Mesendoderm (in vitro differentiated cells): ENCODE measurements around the gene THOP1. TPM values are rescaled to one million over a fixed set of nuclear protein-coding genes. Genes with fewer than 3 reads are reported as not detected.

ENCODE experiments used
- DNase-seq: peaks from one replicate; pipeline ENCODE4 v3.0.0; 2013
- H2AK5ac ChIP-seq: 2 replicates; pipeline ENCODE4 v1.6.1; 2013; ENCODE audit warnings: low read length, inconsistent platforms
- H2BK120ac ChIP-seq: 2 replicates; pipeline ENCODE4 v1.6.1; 2013; ENCODE audit warnings: low read depth, mild to moderate bottlenecking, low read length, moderate library complexity, mixed read lengths
- H2BK15ac ChIP-seq: replicated peaks from 2 replicates; pipeline ENCODE4 v1.6.1; 2013; ENCODE audit warnings: low read depth, mild to moderate bottlenecking, moderate library complexity
- H2BK5ac ChIP-seq: 2 replicates; pipeline ENCODE4 v1.6.1; 2013; ENCODE audit warnings: low read length, inconsistent platforms
- H3K18ac ChIP-seq: 2 replicates; pipeline ENCODE4 v1.6.1; 2013; ENCODE audit warnings: mild to moderate bottlenecking, low read length, mixed read lengths
- H3K23ac ChIP-seq: one replicate; pipeline ENCODE4 v1.6.1; 2013; ENCODE audit warnings: low read length
- H3K27ac ChIP-seq: 2 replicates; pipeline ENCODE4 v1.5.1; 2013; ENCODE audit warnings: low read depth, mild to moderate bottlenecking, inconsistent platforms, low read length, moderate library complexity
- H3K27me3 ChIP-seq: 2 replicates; pipeline ENCODE4 v1.6.1; 2013; ENCODE audit warnings: low read length, control low read depth, mild to moderate bottlenecking, inconsistent platforms; ENCODE audit not compliant: insufficient read depth, poor library complexity
- H3K36me3 ChIP-seq: 2 replicates; pipeline ENCODE4 v1.6.1; 2013; ENCODE audit warnings: low read length, inconsistent platforms; ENCODE audit not compliant: control insufficient read depth, insufficient read depth
- H3K4ac ChIP-seq: one replicate; pipeline ENCODE4 v1.6.1; 2013; ENCODE audit warnings: low read depth, mild to moderate bottlenecking, low read length, moderate library complexity
- H3K4me1 ChIP-seq: 2 replicates; pipeline ENCODE4 v1.6.1; 2013; ENCODE audit warnings: low read depth, low read length, inconsistent platforms; ENCODE audit not compliant: control insufficient read depth
- H3K4me2 ChIP-seq: 2 replicates; pipeline ENCODE4 v1.6.1; 2013; ENCODE audit warnings: low read length
- H3K4me3 ChIP-seq: 2 replicates; pipeline ENCODE4 v1.5.1; 2013; ENCODE audit warnings: mild to moderate bottlenecking, low read length
- H3K56ac ChIP-seq: one replicate; pipeline ENCODE4 v1.6.1; 2013; ENCODE audit warnings: low read length
- H3K79me1 ChIP-seq: 2 replicates; pipeline ENCODE4 v1.6.1; 2013; ENCODE audit warnings: low read length, inconsistent platforms
- H3K79me2 ChIP-seq: 2 replicates; pipeline ENCODE4 v1.6.1; 2013; ENCODE audit warnings: mild to moderate bottlenecking, low read length; ENCODE audit not compliant: control insufficient read depth, insufficient read depth
- H3K9ac ChIP-seq: 2 replicates; pipeline ENCODE4 v1.6.1; 2013; ENCODE audit warnings: low read length, inconsistent platforms
- H4K5ac ChIP-seq: one replicate; pipeline ENCODE4 v1.6.1; 2013; ENCODE audit warnings: low read length
- H4K8ac ChIP-seq: one replicate; pipeline ENCODE4 v1.6.1; 2013; ENCODE audit warnings: low read depth, mild to moderate bottlenecking, control low read depth, low read length, moderate library complexity
- WGBS: extraction: QIAGEN DNeasy Blood & Tissue Kit; methylation state at CpG from one replicate; pipeline ENCODE4 v1.1.7; 2013; ENCODE audit warnings: low lambda C conversion rate, missing lambda C conversion rate; ENCODE audit not compliant: insufficient coverage; ENCODE audit errors: extremely low coverage; 5-methylcytosine and 5-hydroxymethylcytosine counted together
- polyA plus RNA-seq, 2 experiments: library from polyadenylated mRNA; stranded (reverse); fragments of 200-250 nt; gene quantifications; one replicate each; pipeline ENCODE4 v1.2.3, GENCODE V29; 2013

The THOP1 gene
- 82.0 TPM for polyA plus RNA-seq (2013, experiment 1 of 2)
- polyA plus RNA-seq (2013, experiment 2 of 2): 80.2 TPM

GRCh38 chr19:2785244-2785997 lies at the start of gene THOP1:
TSS of gene THOP1 (plus strand) at chr19:2785503. CDS start at chr19:2785663, 160 bp downstream.
- peak within 1 kb of the TSS; percentile 76 for H3K4me3 ChIP-seq
- H3K36me3 ChIP-seq: peaks cover under 1% of the 10 kb centered on the region
- H3K18ac ChIP-seq: peak within 1 kb of the TSS; percentile 35
- no peak within 1 kb of the TSS for H2AK5ac ChIP-seq
- no peak within 1 kb of the TSS for H2BK5ac ChIP-seq
- H2BK15ac ChIP-seq: no peak within 1 kb of the TSS
- H2BK120ac ChIP-seq: no peak within 1 kb of the TSS
- H3K79me1 ChIP-seq: peaks cover 14% of the 10 kb centered on the region
- peak within 1 kb of the TSS; percentile 73 for H3K4ac ChIP-seq
- no peaks in the 10 kb centered on the region for H3K27me3 ChIP-seq
- peaks cover 2% of the 10 kb centered on the region for H3K4me1 ChIP-seq
- no peak within 1 kb of the TSS for H4K5ac ChIP-seq
- no CpG with 5 or more reads among the region's 78 CpGs for WGBS
- H3K79me2 ChIP-seq: peaks cover 55% of the 10 kb centered on the region
- H3K23ac ChIP-seq: peak within 1 kb of the TSS; percentile 57
- DNase-seq: peak; percentile 99
- H3K4me2 ChIP-seq: peak within 1 kb of the TSS; percentile 96
- peak within 1 kb of the TSS; percentile 96 for H3K9ac ChIP-seq
- no peak within 1 kb of the TSS for H3K27ac ChIP-seq
- no peak within 1 kb of the TSS for H4K8ac ChIP-seq
- peak within 1 kb of the TSS; percentile 92 for H3K56ac ChIP-seq

- H4K8ac ChIP-seq: no peak overlapping the region
- H3K4me1 ChIP-seq: no peaks in the 10 kb centered on the region
- no peak overlapping the region for H3K18ac ChIP-seq
- no peak overlapping the region for H2BK15ac ChIP-seq
- no peak overlapping the region for H3K27ac ChIP-seq
- H3K27me3 ChIP-seq: no peaks in the 10 kb centered on the region
- H4K5ac ChIP-seq: no peak overlapping the region
- no peak overlapping the region for H3K9ac ChIP-seq
- DNase-seq: no peak
- H3K56ac ChIP-seq: no peak overlapping the region
- no peak overlapping the region for H3K23ac ChIP-seq
- H3K4me3 ChIP-seq: no peak overlapping the region
- no peak overlapping the region for H2BK5ac ChIP-seq
- H3K79me2 ChIP-seq: no peaks in the 10 kb centered on the region
- WGBS: no CpG with 5 or more reads among the region's 15 CpGs
- no peak overlapping the region for H2AK5ac ChIP-seq
- H3K36me3 ChIP-seq: peaks cover 2% of the 10 kb centered on the region
- no peak overlapping the region for H3K4ac ChIP-seq
- no peak overlapping the region for H3K4me2 ChIP-seq
- H3K79me1 ChIP-seq: peaks cover 2% of the 10 kb centered on the region
- no peak overlapping the region for H2BK120ac ChIP-seq
Observed at GRCh38 chr19:2736550-2737190, 48.6 kb upstream of the THOP1 start.

- Histone ChIP-seq H3K9ac (peak within 1 kb of the TSS; percentile 75), H3K4me1 (no peaks in the 10 kb centered on the region), H3K56ac (peak within 1 kb of the TSS; percentile 87), H3K36me3 (peaks cover 2% of the 10 kb centered on the region), H3K18ac (peak within 1 kb of the TSS; percentile 76), H3K27me3 (peaks cover 2% of the 10 kb centered on the region), H2BK120ac (no peak within 1 kb of the TSS), H2AK5ac (no peak within 1 kb of the TSS), H2BK5ac (no peak within 1 kb of the TSS), H3K27ac (no peak within 1 kb of the TSS), H3K23ac (no peak within 1 kb of the TSS), H2BK15ac (no peak within 1 kb of the TSS), H3K79me2 (no peaks in the 10 kb centered on the region), H3K79me1 (peaks cover 2% of the 10 kb centered on the region), H3K4me2 (peak within 1 kb of the TSS; percentile 83), H4K5ac (no peak within 1 kb of the TSS), H3K4me3 (peak within 1 kb of the TSS; percentile 93), H4K8ac (no peak within 1 kb of the TSS), H3K4ac (peak within 1 kb of the TSS; percentile 41)
- no CpG with 5 or more reads among the region's 64 CpGs for WGBS
- peak; percentile 99 for DNase-seq
Observed at GRCh38 chr19:2739602-2740313, 45.5 kb upstream of the THOP1 start, which contains the start of gene SLC39A3. TSS of gene SLC39A3 (minus strand) at chr19:2740017. CDS start at chr19:2737257, 2,760 bp downstream.

GRCh38 chr19:2740314-2740656 lies 45.0 kb upstream of the THOP1 start:
- peaks cover 2% of the 10 kb centered on the region for H3K36me3 ChIP-seq
- no peak overlapping the region for H3K23ac ChIP-seq
- H2BK5ac ChIP-seq: no peak overlapping the region
- no peak overlapping the region for H4K5ac ChIP-seq
- H3K27me3 ChIP-seq: peaks cover 2% of the 10 kb centered on the region
- no peaks in the 10 kb centered on the region for H3K4me1 ChIP-seq
- no peak overlapping the region for H4K8ac ChIP-seq
- H2BK120ac ChIP-seq: no peak overlapping the region
- H3K27ac ChIP-seq: no peak overlapping the region
- H3K79me2 ChIP-seq: no peaks in the 10 kb centered on the region
- H3K4me3 ChIP-seq: no peak overlapping the region
- H3K4me2 ChIP-seq: no peak overlapping the region
- H2BK15ac ChIP-seq: no peak overlapping the region
- no peak overlapping the region for H3K9ac ChIP-seq
- H2AK5ac ChIP-seq: no peak overlapping the region
- WGBS: no CpG with 5 or more reads among the region's 13 CpGs
- no peak overlapping the region for H3K56ac ChIP-seq
- peaks cover 2% of the 10 kb centered on the region for H3K79me1 ChIP-seq
- no peak overlapping the region for H3K4ac ChIP-seq
- H3K18ac ChIP-seq: no peak overlapping the region
- no peak for DNase-seq

- H3K4me3 ChIP-seq: no peak overlapping the region
- H3K56ac ChIP-seq: no peak overlapping the region
- no peak overlapping the region for H3K9ac ChIP-seq
- H3K27ac ChIP-seq: no peak overlapping the region
- H2BK5ac ChIP-seq: no peak overlapping the region
- no peak overlapping the region for H4K5ac ChIP-seq
- H4K8ac ChIP-seq: no peak overlapping the region
- peaks cover 2% of the 10 kb centered on the region for H3K27me3 ChIP-seq
- no peak overlapping the region for H3K23ac ChIP-seq
- no peak overlapping the region for H3K4ac ChIP-seq
- no peak overlapping the region for H3K4me2 ChIP-seq
- H2AK5ac ChIP-seq: no peak overlapping the region
- no peak overlapping the region for H2BK15ac ChIP-seq
- no peaks in the 10 kb centered on the region for H3K79me2 ChIP-seq
- no peaks in the 10 kb centered on the region for H3K36me3 ChIP-seq
- no peak overlapping the region for H2BK120ac ChIP-seq
- H3K4me1 ChIP-seq: no peaks in the 10 kb centered on the region
- H3K79me1 ChIP-seq: peaks cover 2% of the 10 kb centered on the region
- no peak for DNase-seq
- no CpG with 5 or more reads among the region's 8 CpGs for WGBS
- no peak overlapping the region for H3K18ac ChIP-seq
Observed at GRCh38 chr19:2743099-2743498, 42.2 kb upstream of the THOP1 start.
